ENCODE data around the gene FPR3. TPM values are rescaled to one million over a fixed set of nuclear protein-coding genes. Genes with fewer than 3 reads are reported as not detected.
"Not testable (repeated sequence)": the region's sequence is repeated elsewhere in the genome, so short reads cannot be mapped to it uniquely, and the experiment has no call there.

FPR3 gene
- total RNA-seq, 1 donor from 2014 or later, result under 0.01 TPM

DNA sequence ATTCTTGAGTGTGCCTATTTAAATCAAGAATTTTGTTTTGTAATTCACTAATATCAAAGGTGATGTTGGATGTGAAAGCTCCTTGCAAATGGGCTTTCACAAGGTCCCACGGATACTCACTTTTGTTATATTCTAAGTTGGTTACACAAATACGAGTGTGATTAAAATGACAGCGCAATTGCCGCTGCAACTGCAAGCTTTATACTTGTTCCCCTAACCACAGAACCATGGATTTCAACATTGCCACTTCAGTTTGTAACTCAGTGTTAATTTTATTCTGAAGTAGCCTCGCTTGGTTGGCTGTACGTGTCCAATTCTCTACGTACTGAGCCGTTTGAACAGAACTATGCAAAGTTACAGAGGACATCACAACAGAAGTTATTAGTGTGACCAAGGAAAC lies 10.4 kb downstream of the FPR3 start:
- FAIRE-seq; DNase-seq (ENCODE audit: low spot score in 2 of 2): not testable (repeated sequence)

DNA sequence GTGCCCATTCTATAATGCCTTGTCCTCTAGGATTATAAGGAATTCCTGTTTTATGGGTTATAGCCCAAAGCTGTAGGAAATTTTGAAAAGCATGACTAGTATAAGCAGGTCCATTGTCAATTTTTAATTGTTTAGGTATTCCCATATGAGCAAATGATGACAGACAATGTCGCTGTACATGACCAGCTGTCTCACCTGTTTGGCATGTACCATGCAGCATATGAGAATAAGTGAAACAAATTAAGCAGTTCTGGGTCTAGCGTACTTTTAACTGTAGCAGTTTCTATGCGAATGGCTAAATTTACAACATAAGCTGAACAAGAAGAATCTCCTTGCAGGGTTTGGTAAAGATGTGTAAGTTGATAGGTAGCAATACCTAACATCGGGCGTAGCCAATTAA lies 11.6 kb downstream of the FPR3 start:
- not testable (repeated sequence) for DNase-seq (ENCODE audit: low spot score in 2 of 2); FAIRE-seq

GRCh38 chr19:51807111-51807701 lies 12.2 kb downstream of the FPR3 start:
- FAIRE-seq (no peak), DNase-seq (ENCODE audit: low spot score in 2 of 2) (no peak)

DNA sequence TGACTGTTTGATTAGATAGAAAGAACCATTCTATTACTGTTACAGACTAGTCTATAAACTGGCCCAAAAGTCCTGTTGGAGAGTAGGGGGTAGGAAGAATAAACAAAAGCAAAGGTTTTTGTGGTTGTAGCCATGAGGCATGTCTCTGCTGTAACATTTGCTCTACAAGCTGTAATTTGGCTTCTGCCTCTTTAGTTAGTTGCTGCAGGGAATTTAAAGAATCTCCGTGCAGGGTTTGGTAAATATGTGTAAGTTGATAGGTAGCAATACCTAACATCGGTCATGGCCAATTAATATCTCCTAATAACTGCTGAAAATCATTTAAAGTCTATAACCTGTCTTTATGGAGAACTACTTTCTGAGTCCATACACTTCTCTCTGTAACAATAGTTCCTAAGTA lies 13.0 kb downstream of the FPR3 start:
- DNase-seq (ENCODE audit: low spot score in 2 of 2) (no peak), FAIRE-seq (no peak)

- DNase-seq (ENCODE audit: low spot score in 2 of 2) (no peak), FAIRE-seq (no peak)
Measured at GRCh38 chr19:51808333-51808986, 13.5 kb downstream of the FPR3 start.

DNA sequence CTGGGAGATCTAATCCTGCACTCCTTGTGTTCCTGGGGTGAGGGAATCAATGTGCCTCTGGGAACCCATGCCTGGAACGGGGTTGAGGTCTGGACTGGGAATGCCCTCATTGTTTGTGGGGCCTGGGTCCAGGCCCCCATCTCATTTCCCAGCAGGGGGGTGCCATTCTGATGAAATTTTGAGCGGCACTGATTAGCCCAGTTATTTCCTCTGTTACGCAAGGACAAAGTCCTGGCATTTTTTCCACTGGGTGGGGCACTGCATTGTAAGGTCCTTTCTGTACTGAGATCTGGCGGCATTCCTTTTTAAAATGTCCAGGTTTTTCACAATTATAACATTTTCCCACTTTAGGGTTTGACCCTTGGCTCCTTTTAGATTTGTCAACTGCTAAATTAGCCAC lies 14.8 kb downstream of the FPR3 start:
- DNase-seq (ENCODE audit: low spot score in 2 of 2), result no peak
- no peak for FAIRE-seq

GRCh38 chr19:51810223-51810622 lies 15.3 kb downstream of the FPR3 start:
- DNase-seq (ENCODE audit: low spot score in 2 of 2) (no peak), FAIRE-seq (no peak)

DNA sequence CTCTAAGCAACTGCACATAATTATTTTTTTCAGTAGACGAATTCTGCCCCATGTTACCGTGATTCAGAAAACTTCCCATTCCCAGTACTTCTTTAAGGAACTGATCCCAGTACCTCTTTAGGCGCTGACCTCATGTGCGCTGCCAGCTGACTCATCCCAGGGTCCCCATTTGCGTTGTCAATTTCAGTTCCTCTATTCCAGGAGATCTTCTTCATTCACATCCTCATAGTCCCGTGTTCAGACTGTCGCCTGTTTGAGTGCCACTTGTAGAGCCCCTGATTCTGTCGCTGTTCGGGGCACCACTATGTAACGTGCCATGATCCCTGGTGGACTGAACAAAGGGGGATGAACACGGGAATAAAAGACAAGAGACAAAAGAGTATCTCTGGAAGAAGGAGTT lies 16.4 kb downstream of the FPR3 start:
- FAIRE-seq (no peak), DNase-seq (ENCODE audit: low spot score in 2 of 2) (no peak)

DNA sequence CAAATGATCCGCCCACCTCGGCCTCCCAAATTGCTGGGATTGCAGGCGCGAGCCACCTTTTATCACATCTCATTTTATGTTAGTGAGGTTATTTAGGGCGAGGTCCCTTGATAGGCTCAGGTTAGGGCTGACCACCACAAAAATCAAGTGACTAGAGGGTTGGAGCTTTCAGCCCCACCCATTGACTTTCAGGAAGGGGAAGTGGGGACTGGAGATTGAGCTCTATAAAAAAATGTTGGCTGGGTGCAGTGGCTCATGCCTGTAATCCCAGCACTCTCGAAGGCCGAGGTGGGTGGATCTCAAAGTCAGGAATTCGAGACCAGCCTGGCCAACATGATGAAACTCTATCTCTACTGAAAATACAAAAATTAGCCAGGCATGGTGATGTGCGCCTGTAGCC lies 20.1 kb downstream of the FPR3 start:
- FAIRE-seq (no peak), DNase-seq (ENCODE audit: low spot score in 2 of 2) (no peak)

GRCh38 chr19:51816711-51817110 lies 21.8 kb downstream of the FPR3 start:
- DNase-seq (ENCODE audit: low spot score in 2 of 2) (no peak), FAIRE-seq (no peak)

DNA sequence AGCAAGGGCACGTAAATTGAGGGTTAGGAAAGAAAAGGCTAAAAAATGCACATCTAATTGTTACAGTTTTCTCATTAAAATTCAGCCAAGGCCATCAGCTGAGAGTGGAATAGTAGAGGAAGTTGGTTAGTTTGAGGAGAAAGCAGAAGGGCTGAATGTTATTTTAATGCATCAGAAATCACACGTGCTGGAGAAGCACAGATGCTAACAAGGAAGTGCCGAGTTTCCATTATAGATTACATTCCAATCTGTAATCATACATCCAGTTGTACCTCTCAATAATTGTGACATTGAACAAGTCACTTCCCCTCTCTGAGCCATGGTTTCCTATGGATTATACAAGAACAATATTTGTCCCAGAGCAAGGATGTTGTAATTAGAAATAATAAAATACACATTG lies 25.1 kb downstream of the FPR3 start:
- no peak for FAIRE-seq

DNA sequence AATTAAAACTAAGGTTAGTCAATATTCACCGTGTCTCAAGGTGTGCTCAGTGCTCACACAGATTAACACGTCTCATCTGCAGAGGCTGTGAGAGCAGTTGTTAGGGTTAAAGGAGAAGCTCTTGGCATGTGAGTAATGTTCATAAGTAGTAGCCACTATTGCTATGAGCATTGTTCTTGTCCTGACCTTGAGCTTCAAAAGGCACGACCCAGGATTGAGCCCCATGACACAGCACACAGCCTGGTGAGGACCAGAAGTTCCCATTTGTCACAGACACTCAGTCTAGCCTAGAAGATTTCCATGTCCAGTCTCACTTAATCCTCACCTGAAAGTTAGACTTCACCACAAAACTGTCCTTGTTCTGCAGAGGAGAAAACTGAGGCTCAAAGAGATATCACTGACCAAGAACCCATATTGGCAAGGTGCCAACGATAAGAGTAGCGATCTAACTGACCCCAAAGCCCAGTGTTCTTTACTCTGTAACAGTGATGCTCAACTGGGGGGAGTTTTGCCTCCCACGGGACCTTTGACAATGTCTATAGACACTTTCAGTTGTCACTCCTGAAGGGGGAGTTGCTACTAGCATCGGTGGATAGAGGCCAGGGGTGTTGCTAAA lies 26.0 kb downstream of the FPR3 start:
- no peak for DNase-seq (ENCODE audit: low spot score in 2 of 2)
- FAIRE-seq, result no peak

More for the DNA sequence above, 25.1 kb downstream of the FPR3 start:
- no peak for DNase-seq (ENCODE audit: low spot score in 2 of 2)

GRCh38 chr19:51821456-51821855 lies 26.5 kb downstream of the FPR3 start:
- DNase-seq (ENCODE audit: low spot score in 2 of 2), result no peak

DNA sequence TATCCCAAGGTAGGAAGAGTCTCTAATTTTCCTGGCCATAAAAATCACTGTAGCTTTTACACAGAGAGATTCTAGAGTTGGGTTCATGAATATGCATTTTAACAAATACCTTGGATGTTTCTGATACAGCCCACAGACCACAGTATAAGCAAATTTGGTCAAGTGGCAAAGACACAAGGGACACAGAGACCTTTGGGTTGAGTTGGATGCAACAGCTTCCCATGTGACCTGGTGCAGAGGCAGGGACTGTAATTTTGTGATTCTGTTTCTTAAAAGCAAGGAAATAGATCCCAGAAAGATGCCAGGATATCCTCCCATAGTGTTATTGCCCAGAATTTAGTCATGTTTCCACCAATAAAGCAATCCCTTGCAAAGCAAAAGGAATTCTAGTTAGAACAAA lies 27.0 kb downstream of the FPR3 start:
- no peak for FAIRE-seq

More at GRCh38 chr19:51821456-51821855, 26.5 kb downstream of the FPR3 start:
- FAIRE-seq, result no peak

DNA sequence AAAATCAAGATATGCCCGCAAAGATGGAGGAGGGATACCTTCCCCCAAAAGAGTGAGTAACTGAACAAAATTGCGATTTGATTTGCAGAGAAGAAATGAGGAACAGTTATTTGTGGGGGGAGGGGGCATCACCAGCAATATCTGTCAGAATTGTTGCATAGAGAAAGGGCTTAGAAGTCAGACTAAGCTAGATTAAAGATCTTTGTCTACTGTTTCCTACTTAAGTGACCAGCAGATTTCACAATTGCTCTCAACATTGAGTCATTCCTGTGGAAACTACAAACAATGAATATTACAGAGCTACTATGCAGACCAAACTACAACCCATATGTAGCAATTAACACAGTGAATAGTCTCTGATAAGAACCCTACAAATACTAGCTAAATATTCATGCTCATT lies 27.4 kb downstream of the FPR3 start:
- FAIRE-seq (no peak), DNase-seq (ENCODE audit: low spot score in 2 of 2) (no peak)

More for the DNA sequence above, 27.0 kb downstream of the FPR3 start:
- DNase-seq (ENCODE audit: low spot score in 2 of 2), result no peak

DNA sequence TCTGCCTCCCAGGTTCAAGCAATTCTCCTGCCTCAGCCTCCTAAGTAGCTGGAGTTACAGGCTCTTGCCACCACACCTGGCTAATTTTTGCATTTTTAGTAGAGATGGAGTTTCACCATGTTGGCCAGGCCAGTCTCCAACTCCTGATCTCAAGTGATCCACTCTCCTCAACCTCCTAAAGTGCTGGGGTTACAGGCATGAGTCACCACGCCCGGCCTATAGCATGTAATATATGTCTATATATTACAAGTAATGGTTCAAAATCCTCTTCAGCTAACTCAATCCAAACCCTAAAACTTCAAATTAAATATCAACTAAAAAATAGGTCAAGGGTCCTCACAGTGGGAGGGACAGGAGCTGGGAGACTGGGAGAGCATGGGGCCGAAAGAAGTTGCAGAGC lies 28.0 kb downstream of the FPR3 start:
- no peak for FAIRE-seq
- no peak for DNase-seq (ENCODE audit: low spot score in 2 of 2)

DNA sequence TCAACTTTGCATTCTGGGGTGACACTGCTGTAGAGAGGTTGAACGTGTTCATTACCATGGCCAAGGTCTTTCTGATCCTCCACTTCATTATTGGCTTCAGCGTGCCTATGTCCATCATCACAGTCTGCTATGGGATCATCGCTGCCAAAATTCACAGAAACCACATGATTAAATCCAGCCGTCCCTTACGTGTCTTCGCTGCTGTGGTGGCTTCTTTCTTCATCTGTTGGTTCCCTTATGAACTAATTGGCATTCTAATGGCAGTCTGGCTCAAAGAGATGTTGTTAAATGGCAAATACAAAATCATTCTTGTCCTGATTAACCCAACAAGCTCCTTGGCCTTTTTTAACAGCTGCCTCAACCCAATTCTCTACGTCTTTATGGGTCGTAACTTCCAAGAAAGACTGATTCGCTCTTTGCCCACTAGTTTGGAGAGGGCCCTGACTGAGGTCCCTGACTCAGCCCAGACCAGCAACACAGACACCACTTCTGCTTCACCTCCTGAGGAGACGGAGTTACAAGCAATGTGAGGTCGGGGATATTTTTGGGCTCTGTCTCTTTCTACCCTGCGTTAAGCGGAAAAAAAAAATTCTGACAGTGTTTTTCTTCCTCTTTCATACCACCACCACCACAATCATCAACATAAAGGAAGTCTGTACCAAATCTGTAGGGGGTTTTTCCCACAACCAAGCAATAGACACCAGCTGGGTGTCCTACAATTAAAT lies 29.5 kb downstream of the FPR3 start:
- FAIRE-seq, result no peak
- DNase-seq (ENCODE audit: low spot score in 2 of 2), result no peak

GRCh38 chr19:51830274-51830673 lies 35.3 kb downstream of the FPR3 start:
- FAIRE-seq, result no peak
- DNase-seq (ENCODE audit: low spot score in 2 of 2), result no peak

DNA sequence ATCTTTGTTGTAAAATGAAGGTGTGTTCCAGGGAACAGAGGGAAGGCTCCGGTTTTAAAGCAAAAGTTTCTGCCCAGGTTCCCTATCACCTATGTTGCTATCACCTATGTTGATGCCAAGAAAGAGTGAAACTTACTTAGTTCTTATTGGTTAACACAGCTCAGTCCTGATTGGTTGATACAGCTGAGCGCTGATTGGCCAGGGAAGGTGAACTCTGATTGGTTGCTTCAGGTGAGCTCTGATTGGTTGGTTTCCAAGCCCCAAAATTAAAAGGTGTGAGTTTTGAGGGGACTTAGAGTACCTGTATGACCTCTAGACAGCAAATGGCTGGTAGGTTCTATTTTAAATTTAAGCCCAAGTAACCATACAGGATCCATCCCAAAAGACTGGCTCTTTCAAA lies 42.2 kb downstream of the FPR3 start:
- no peak for DNase-seq (ENCODE audit: low spot score in 2 of 2)
- FAIRE-seq, result no peak

DNA sequence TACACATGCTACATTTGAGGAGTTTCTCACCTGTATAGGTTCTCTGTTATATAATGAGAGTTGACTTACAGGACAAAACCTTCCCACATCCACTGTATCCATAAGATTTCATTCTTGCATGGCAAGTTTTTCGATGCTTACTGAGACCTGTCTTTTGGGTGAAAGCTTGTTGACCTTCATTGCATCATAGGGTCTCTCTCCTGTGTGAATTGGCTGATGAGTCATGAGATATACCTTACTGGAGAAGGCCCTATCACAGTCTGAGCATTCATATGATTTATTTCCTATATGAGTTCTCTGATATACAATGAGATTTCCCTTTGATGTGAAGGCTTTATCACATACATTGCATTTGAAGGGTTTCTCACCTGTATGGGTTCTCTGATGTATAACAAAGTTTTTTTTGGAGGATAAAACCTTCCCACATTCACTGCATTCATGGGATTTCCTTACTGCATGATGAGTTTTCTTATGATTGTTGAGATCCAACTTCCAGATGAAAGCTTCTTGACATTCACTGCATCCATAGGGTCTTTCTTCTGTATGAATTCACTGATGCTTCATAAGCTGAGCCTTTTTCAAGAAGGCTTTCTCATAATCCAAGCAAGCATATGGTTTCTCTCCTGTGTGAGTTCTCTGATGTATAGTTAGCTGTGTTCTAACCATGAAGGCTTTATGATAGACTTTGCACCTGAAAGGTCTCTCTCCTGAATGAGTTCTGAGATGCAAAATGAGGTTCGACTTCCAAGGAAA lies 67.1 kb downstream of the FPR3 start:
- FAIRE-seq (no peak), DNase-seq (ENCODE audit: low spot score in 2 of 2) (no peak)

DNA sequence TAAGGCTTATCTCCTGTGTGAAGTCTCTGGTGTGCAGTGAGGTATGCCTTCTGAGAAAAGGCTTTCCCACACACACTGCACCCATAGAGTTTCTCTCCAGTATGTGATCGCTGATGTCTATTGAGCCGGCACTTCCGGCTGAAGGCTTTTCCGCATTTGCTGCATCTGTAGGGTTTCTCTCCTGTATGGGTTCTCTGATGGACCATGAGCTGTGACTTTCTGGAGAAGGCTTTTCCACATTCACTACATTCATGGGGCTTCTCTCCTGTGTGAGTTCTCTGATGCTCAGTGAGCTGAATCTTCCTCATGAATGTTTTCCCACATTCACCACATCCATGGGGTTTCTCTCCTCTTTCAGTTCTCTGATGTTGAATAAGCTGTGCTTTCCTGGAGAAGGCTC lies 78.1 kb downstream of the FPR3 start:
- no peak for FAIRE-seq

More for the DNA sequence above, 78.1 kb downstream of the FPR3 start:
- DNase-seq (ENCODE audit: low spot score in 2 of 2), result no peak

Data from frontal cortex (tissue), 4 donors.